GM12872 (cell line): ENCODE measurements around the gene RPL27.

Source experiments
- CTCF ChIP-seq: IDR thresholded peaks from 3 replicates; pipeline ENCODE4 v1.5.1; 2011; ENCODE audit warnings: low read depth, mild to moderate bottlenecking, low read length, moderate library complexity; ENCODE audit not compliant: insufficient read depth

The RPL27 gene

GRCh38 chr17:42997984-42998938, at the start of gene RPL27:
TSS of gene RPL27 (plus strand) at chr17:42998419. CDS start at chr17:42998751, 332 bp downstream.
- TF ChIP-seq CTCF: peak; percentile 85

GRCh38 chr17:42950044-42950783, 48.0 kb upstream of the RPL27 start:
- no peak for TF ChIP-seq CTCF

- TF ChIP-seq CTCF: no peak
Measured at GRCh38 chr17:42953669-42954068, 44.5 kb upstream of the RPL27 start.

GRCh38 chr17:42964161-42964932, 33.9 kb upstream of the RPL27 start, which contains the start of gene AARSD1:
TSS of gene AARSD1 (minus strand) at chr17:42964454. CDS start at chr17:42964440, 14 bp downstream.
- no peak for TF ChIP-seq CTCF

GRCh38 chr17:42967925-42968324, 30.3 kb upstream of the RPL27 start:
- no peak for TF ChIP-seq CTCF

GRCh38 chr17:42969001-42969581, 29.1 kb upstream of the RPL27 start:
- TF ChIP-seq CTCF: no peak
